B cell (primary cell): Measurements from ENCODE around the gene RAB26. TPM values are rescaled to one million over a fixed set of nuclear protein-coding genes. Genes with fewer than 3 reads are reported as not detected.
A peak's percentile ranks its signal among the peaks of the same experiment; 100 is the strongest.

ENCODE experiments used
- ATAC-seq: fragments of 200-7000 bp; cut with Tn5 transposase; one replicate; pipeline ENCODE4 v1.10.0; 2021; ENCODE audit warnings: low read depth, mild to moderate bottlenecking, moderate number of reproducible peaks, moderate library complexity
- CTCF ChIA-PET: fragments of 350-600 bp; sonication (Branson Sonifier 250); formaldehyde crosslinking; loops from one replicate; lab custom pipeline; 2021; ENCODE audit warnings: antibody characterized with exemption, inconsistent platforms; lab: Charles Lee
- POLR2A ChIA-PET: fragments of 350-600 bp; sonication (Branson Sonifier 250); formaldehyde crosslinking; loops from one replicate; lab custom pipeline; 2021; ENCODE audit warnings: antibody characterized with exemption; lab: Charles Lee
- DNase-seq: peaks from one replicate; pipeline ENCODE4 v3.0.0; 2013
- H2AFZ ChIP-seq: 2 replicates; pipeline ENCODE4 v1.6.1; 2012; ENCODE audit warnings: mild to moderate bottlenecking, low read depth, low read length; ENCODE audit not compliant: insufficient read depth, poor library complexity, severe bottlenecking
- H3K27ac ChIP-seq, 2 donors: 1 replicate in 1 of 2; 2 replicates in 1 of 2; pipeline ENCODE4 v1.5.1; 2012 to 2013; ENCODE audit warnings: low read length in 2 of 2, mild to moderate bottlenecking in 2 of 2, moderate library complexity in 1 of 2
- H3K27me3 ChIP-seq, 4 experiments: fragments of 200-600 bp in 1 of 4; sonication (generic) in 1 of 4; replicated peaks in 1 of 4; 1 replicate in 2 of 4; 2 replicates in 2 of 4; pipeline versions ENCODE4 v1.6.1 to v1.7.0; 2013 to 2016; ENCODE audit warnings: low read length in 3 of 4, mild to moderate bottlenecking in 2 of 4, mixed read lengths in 1 of 4, moderate library complexity in 1 of 4; ENCODE audit not compliant: insufficient read depth in 4 of 4, control insufficient read depth in 3 of 4; ENCODE audit errors: control extremely low read depth in 1 of 4
- H3K36me3 ChIP-seq, 2 experiments: replicated peaks in 1 of 2; 1 replicate in 1 of 2; 2 replicates in 1 of 2; pipeline versions ENCODE4 v1.6.1 to v1.7.1; 2013; ENCODE audit warnings: low read length in 1 of 2; ENCODE audit not compliant: insufficient read depth in 2 of 2, control insufficient read depth in 1 of 2; ENCODE audit errors: control extremely low read depth in 1 of 2, extremely low read depth in 1 of 2
- H3K4me1 ChIP-seq, 2 donors: fragments of 200-600 bp in 1 of 2; sonication (generic) in 1 of 2; 1 replicate in 1 of 2; 2 replicates in 1 of 2; pipeline versions ENCODE4 v1.5.1 to v1.6.1; 2013 to 2017; ENCODE audit warnings: low read length in 2 of 2; ENCODE audit not compliant: control insufficient read depth in 2 of 2, insufficient read depth in 2 of 2
- H3K4me2 ChIP-seq: replicated peaks from 2 replicates; pipeline ENCODE3; 2012; ENCODE audit warnings: mild to moderate bottlenecking, low read depth, low read length; ENCODE audit not compliant: poor library complexity, severe bottlenecking
- H3K4me3 ChIP-seq, 5 experiments: fragments of 200-600 bp in 1 of 5; sonication (generic) in 1 of 5; 1 replicate in 3 of 5; 2 replicates in 2 of 5; pipeline versions ENCODE4 v1.5.1 to v1.7.0; 2011 to 2016; ENCODE audit warnings: low read length in 4 of 5, mild to moderate bottlenecking in 4 of 5, low read depth in 2 of 5, control low read depth in 1 of 5, moderate library complexity in 1 of 5; ENCODE audit not compliant: insufficient read depth in 1 of 5; ENCODE audit errors: control extremely low read depth in 1 of 5, extremely low read depth in 1 of 5
- H3K79me2 ChIP-seq: fragments of 200-600 bp; sonication (generic); one replicate; pipeline ENCODE4 v1.6.0; 2016; ENCODE audit warnings: low read length; ENCODE audit not compliant: control insufficient read depth, insufficient read depth
- H3K9ac ChIP-seq: fragments of 200-600 bp; sonication (generic); 2 replicates; pipeline ENCODE4 v1.6.1; 2017; ENCODE audit warnings: mild to moderate bottlenecking, low read length, moderate library complexity
- H3K9me3 ChIP-seq, 3 donors: one replicate each; pipeline versions ENCODE4 v1.6.1 to v1.7.1; 2013; ENCODE audit warnings: low read length in 2 of 3; ENCODE audit not compliant: control insufficient read depth in 2 of 3, insufficient read depth in 1 of 3; ENCODE audit errors: control extremely low read depth in 1 of 3
- H4K20me1 ChIP-seq: 2 replicates; pipeline ENCODE4 v1.6.0; 2012; ENCODE audit warnings: mild to moderate bottlenecking, low read length; ENCODE audit not compliant: insufficient read depth, control insufficient read depth, poor library complexity, severe bottlenecking
- H3K27ac Mint-ChIP-seq: one replicate; pipeline ENCODE4 v1.8.0; 2021; ENCODE audit warnings: mixed read lengths
- H3K27me3 Mint-ChIP-seq: one replicate; pipeline ENCODE4 v1.8.0; 2021; ENCODE audit warnings: mixed read lengths
- H3K4me1 Mint-ChIP-seq: one replicate; pipeline ENCODE4 v1.8.0; 2021; ENCODE audit warnings: mixed read lengths
- H3K4me3 Mint-ChIP-seq: one replicate; pipeline ENCODE4 v1.8.0; 2021; ENCODE audit warnings: mixed read lengths
- H3K9me3 Mint-ChIP-seq: one replicate; pipeline ENCODE4 v1.8.0; 2022; ENCODE audit warnings: mixed read lengths; ENCODE audit not compliant: insufficient read depth
- CTCF ChIP-seq: fragments of 200-600 bp; IDR thresholded peaks from one replicate; pipeline ENCODE4 v1.8.0; 2022; ENCODE audit warnings: antibody characterized with exemption, mild to moderate bottlenecking
- EZH2 ChIP-seq: IDR thresholded peaks from 2 replicates; pipeline ENCODE4 v1.6.1; 2012; ENCODE audit warnings: borderline replicate concordance, low read depth, mild to moderate bottlenecking, moderate library complexity, low read length; ENCODE audit not compliant: insufficient read depth, poor library complexity, severe bottlenecking
- WGBS: methylation state at CpG from one replicate; pipeline ENCODE4 v1.1.5; 2013; ENCODE audit warnings: missing lambda C conversion rate; ENCODE audit not compliant: insufficient coverage; 5-methylcytosine and 5-hydroxymethylcytosine counted together
- intact Hi-C: fragments of 100-400 bp; cut with micrococcal nuclease; formaldehyde crosslinking; loops from one replicate; pipeline ENCODE4 v1.10.0; 2022
- polyA plus RNA-seq: library from polyadenylated mRNA; depleted of rRNA; stranded (reverse); fragments of >200 nt; gene quantifications from 2 replicates; pipeline ENCODE4 v1.2.3, GENCODE V29; 2012
- total RNA-seq, 2 donors: library from RNA; stranded (reverse); fragments of 120-200 nt in 1 of 2; gene quantifications; 1 replicate in 1 of 2; 2 replicates in 1 of 2; pipeline versions ENCODE4 v1.2.3 to v1.2.4, GENCODE V29; 2013 to 2022

The RAB26 gene
- total and polyA plus RNA-seq, 2 donors (not counting 1 experiment from before 2014, with no cell fraction given): 0.62 to 1.2 TPM

GRCh38 chr16:2148714-2149629, 547 bp downstream of the RAB26 start:
- H3K9me3 Mint-ChIP-seq: no peaks in the 10 kb centered on the region
- H3K79me2 ChIP-seq: peaks cover 30% of the 10 kb centered on the region
- DNase-seq: peak; percentile 56
- ATAC-seq: peak; percentile 22
- H4K20me1 ChIP-seq: peaks cover 53% of the 10 kb centered on the region
- peaks cover 0 to 15% of the 10 kb centered on the region in 2 experiments for H3K36me3 ChIP-seq
- peak overlapping the region; percentile 64 for H2AFZ ChIP-seq
- intact Hi-C loops: loop anchor here (10.0 kb wide), 1 partner anchor 284 kb away; no protein-coding TSS in a partner anchor
- no peak overlapping the region for H3K27ac Mint-ChIP-seq
- POLR2A ChIA-PET: interaction anchor here (0.6 to 1.3 kb wide), 2 partner anchors 129 to 804 kb away, joined by 4 to 5 read pairs; partner anchors contain the start of gene NPW
- TF ChIP-seq CTCF (no peak), EZH2 (no peak)
- peaks cover 37% of the 10 kb centered on the region for H3K4me1 Mint-ChIP-seq
- peak overlapping the region; percentile 55 for H3K9ac ChIP-seq
- H3K27me3 ChIP-seq: peaks cover 0 to 4% (median 0%) of the 10 kb centered on the region in 4 experiments
- CTCF ChIA-PET: interaction anchor here (1.6 to 2.0 kb wide), 3 partner anchors 9 to 145 kb away, joined by 6 to 7 read pairs (median 6); no protein-coding TSS in a partner anchor
- peak overlapping the region; percentile 93 for H3K4me2 ChIP-seq
- no peak overlapping the region for H3K27ac ChIP-seq
- H3K4me1 ChIP-seq: peaks cover 44 to 60% of the 10 kb centered on the region in 2 donors
- WGBS: under 1% methylated on average over 55 of the region's 62 CpGs
- peak overlapping the region; percentile 54 for H3K4me3 Mint-ChIP-seq
- H3K4me3 ChIP-seq: peak overlapping the region in 4 of 5 experiments; percentile 4 to 60 (median 48)
- no peaks in the 10 kb centered on the region for H3K9me3 ChIP-seq
- H3K27me3 Mint-ChIP-seq: no peaks in the 10 kb centered on the region
